HG03135 (cell line): ENCODE data around the gene GADD45GIP1.
"Not testable (repeated sequence)": the region's sequence is repeated elsewhere in the genome, so short reads cannot be mapped to it uniquely, and the experiment has no call there.

Experiments used
- ATAC-seq: cut with Tn5 transposase; IDR thresholded peaks from one replicate; pipeline ENCODE4 v1.9.1; 2021; ENCODE audit warnings: mild to moderate bottlenecking, moderate library complexity; ENCODE audit not compliant: unreplicated experiment

The GADD45GIP1 gene

GRCh38 chr19:12990431-12990830 lies 33.4 kb upstream of the GADD45GIP1 start:
- no peak for ATAC-seq

- ATAC-seq: no peak
Measured at GRCh38 chr19:12987781-12988180, 30.8 kb upstream of the GADD45GIP1 start.

GRCh38 chr19:12987190-12987589 lies 30.2 kb upstream of the GADD45GIP1 start:
- ATAC-seq: no peak

GRCh38 chr19:12986726-12987125 lies 29.7 kb upstream of the GADD45GIP1 start:
- no peak for ATAC-seq

GRCh38 chr19:12985049-12985776 lies 28.2 kb upstream of the GADD45GIP1 start:
- ATAC-seq: no peak

GRCh38 chr19:12984683-12985048 lies 27.6 kb upstream of the GADD45GIP1 start:
- no peak for ATAC-seq

- no peak for ATAC-seq
Measured at GRCh38 chr19:12984143-12984627, 27.2 kb upstream of the GADD45GIP1 start.

GRCh38 chr19:12983542-12984142 lies 26.6 kb upstream of the GADD45GIP1 start:
- peak; percentile 52 for ATAC-seq

GRCh38 chr19:12983091-12983490 lies 26.1 kb upstream of the GADD45GIP1 start:
- ATAC-seq: no peak

- ATAC-seq: no peak
Measured at GRCh38 chr19:12982648-12983047, 25.6 kb upstream of the GADD45GIP1 start.

- no peak for ATAC-seq
Measured at GRCh38 chr19:12979974-12980373, 23.0 kb upstream of the GADD45GIP1 start.

GRCh38 chr19:12976109-12976508 lies 19.1 kb upstream of the GADD45GIP1 start:
- not testable (repeated sequence) for ATAC-seq

- no peak for ATAC-seq
Measured at GRCh38 chr19:12975221-12975741, 18.3 kb upstream of the GADD45GIP1 start.

- no peak for ATAC-seq
Measured at GRCh38 chr19:12974301-12975220, 17.5 kb upstream of the GADD45GIP1 start.

GRCh38 chr19:12973236-12973635 lies 16.2 kb upstream of the GADD45GIP1 start:
- ATAC-seq: no peak

GRCh38 chr19:12970070-12970820 lies 13.2 kb upstream of the GADD45GIP1 start:
- no peak for ATAC-seq

- ATAC-seq: no peak
Measured at GRCh38 chr19:12969292-12969988, 12.4 kb upstream of the GADD45GIP1 start, which contains the start of gene DAND5. Gene DAND5 (plus strand): TSS chr19:12969576. CDS start chr19:12969661, 85 bp downstream.

- no peak for ATAC-seq
Measured at GRCh38 chr19:12967907-12968306, 10.9 kb upstream of the GADD45GIP1 start.

GRCh38 chr19:12965812-12966135 lies 8.8 kb upstream of the GADD45GIP1 start:
- no peak for ATAC-seq
